ENCODE data around the gene TIFAB.

The TIFAB gene

GRCh38 chr5:135456238-135457099, 4.3 kb upstream of the TIFAB start:
- TF ChIP-seq CTCF (IDR thresholded peaks at IDR 0.05; ENCODE audit: control extremely low read depth, extremely low read depth, low read depth, missing control alignments) = no peak
- peak; percentile 57 for DNase-seq (ENCODE audit: extremely low spot score)
- POLR2A ChIA-PET = no interaction called here
- CTCF ChIA-PET = interaction anchor here (0.7 to 30.0 kb wide), 14 partner anchors 9 to 141 kb away, joined by 3 to 914 read pairs (median 8); partner anchors contain the start of genes CXCL14 and DCANP1

GRCh38 chr5:135455876-135456237, 3.7 kb upstream of the TIFAB start:
- ChIA-PET CTCF (interaction anchor here (1.2 to 30.0 kb wide), 8 partner anchors 9 to 374 kb away, joined by 3 to 914 read pairs (median 45); partner anchors contain the start of gene DCANP1), POLR2A (no interaction called here)
- no peak for TF ChIP-seq CTCF (IDR thresholded peaks at IDR 0.05; ENCODE audit: control extremely low read depth, extremely low read depth, low read depth, missing control alignments)
- DNase-seq (ENCODE audit: extremely low spot score) = no peak

DNA sequence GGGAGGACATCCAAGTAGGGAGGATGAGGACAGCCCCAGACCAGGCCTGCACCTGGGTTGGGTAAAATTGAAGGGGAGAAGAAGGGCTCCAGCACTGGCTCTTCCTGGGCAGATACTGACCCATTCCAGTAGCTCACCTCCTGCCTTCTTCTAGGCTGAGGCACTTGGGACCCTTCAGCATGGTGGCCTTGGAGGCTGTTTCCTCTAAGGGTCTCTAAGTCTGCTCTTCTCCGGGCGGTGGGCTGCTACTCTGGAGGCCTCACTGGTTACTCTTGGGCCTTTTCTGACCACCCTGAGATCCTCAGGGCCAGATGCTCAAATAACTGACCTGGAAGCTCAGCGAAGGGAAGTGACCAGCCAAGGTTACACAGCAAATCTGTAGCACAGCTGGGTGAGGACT, 2.8 kb upstream of the TIFAB start:
- DNase-seq (ENCODE audit: extremely low spot score) = no peak
- CTCF ChIA-PET = interaction anchor here (0.8 to 30.0 kb wide), 9 partner anchors 8 to 375 kb away, joined by 3 to 914 read pairs (median 5); partner anchors contain the start of gene DCANP1
- POLR2A ChIA-PET = no interaction called here
- TF ChIP-seq CTCF (IDR thresholded peaks at IDR 0.05; ENCODE audit: control extremely low read depth, extremely low read depth, low read depth, missing control alignments) = no peak

- ChIA-PET CTCF (interaction anchor here (30.0 kb wide), 1 partner anchor 105 kb away, joined by 914 read pairs; no protein-coding TSS in a partner anchor), POLR2A (no interaction called here)
- no peak for DNase-seq (ENCODE audit: extremely low spot score)
- TF ChIP-seq CTCF (IDR thresholded peaks at IDR 0.05; ENCODE audit: control extremely low read depth, extremely low read depth, low read depth, missing control alignments) = no peak
Measured at GRCh38 chr5:135453613-135454012, 1.5 kb upstream of the TIFAB start.

DNA sequence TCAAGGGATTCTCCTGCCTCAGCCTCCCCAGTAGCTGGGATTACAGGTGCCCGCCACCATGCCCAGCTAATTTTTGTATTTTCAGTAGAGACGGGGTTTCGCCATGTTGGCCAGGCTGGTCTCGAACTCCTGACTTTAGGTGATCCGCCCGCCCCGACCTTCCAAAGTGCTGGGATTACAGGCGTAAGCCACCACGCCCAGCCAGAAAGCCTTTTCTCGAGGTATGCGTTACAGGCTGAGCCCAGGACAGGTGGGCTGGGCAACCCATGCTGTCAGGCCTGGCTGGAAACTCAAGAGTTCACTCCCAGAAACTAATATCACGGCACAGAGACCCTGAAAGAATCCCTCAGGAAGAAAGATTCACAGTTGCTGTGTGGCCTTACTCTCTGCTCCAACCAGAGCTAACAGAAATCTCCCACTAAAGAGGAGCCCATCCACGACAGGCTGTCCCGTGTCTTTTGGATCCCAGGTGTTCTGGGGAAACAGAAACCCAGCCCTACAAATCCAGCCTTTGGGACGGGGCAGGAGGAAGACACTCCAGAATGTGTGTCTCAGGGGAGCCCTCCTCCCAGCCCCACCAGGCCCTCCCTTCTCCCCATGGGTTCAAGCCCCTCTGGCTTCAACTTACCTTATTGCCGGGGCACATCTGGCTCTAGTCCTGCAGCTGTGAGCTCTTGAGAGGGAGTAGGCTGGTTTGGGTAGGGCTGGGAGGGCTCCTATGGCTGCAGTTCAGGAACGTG, 400 bp downstream of the TIFAB start:
- no peak for TF ChIP-seq CTCF (IDR thresholded peaks at IDR 0.05; ENCODE audit: control extremely low read depth, extremely low read depth, low read depth, missing control alignments)
- no peak for DNase-seq (ENCODE audit: extremely low spot score)
- CTCF ChIA-PET = interaction anchor here (30.0 kb wide), 1 partner anchor 107 kb away, joined by 914 read pairs; no protein-coding TSS in a partner anchor
- POLR2A ChIA-PET = no interaction called here

GRCh38 chr5:135450952-135451351, 1.2 kb downstream of the TIFAB start:
- no peak for TF ChIP-seq CTCF (IDR thresholded peaks at IDR 0.05; ENCODE audit: control extremely low read depth, extremely low read depth, low read depth, missing control alignments)
- CTCF ChIA-PET = interaction anchor here (5.7 to 7.5 kb wide), 2 partner anchors 6 to 25 kb away, joined by 41 to 75 read pairs; no protein-coding TSS in a partner anchor
- DNase-seq (ENCODE audit: extremely low spot score) = no peak
- POLR2A ChIA-PET = no interaction called here
